ENCODE measurements around the gene TAS2R39. TPM values are rescaled to one million over a fixed set of nuclear protein-coding genes. Genes with fewer than 3 reads are reported as not detected.

Gene TAS2R39
- total RNA-seq, 6 donors from 2014 or later = not detected

- no peak overlapping the region for H3K4me3 ChIP-seq
- ATAC-seq (ENCODE audit: low FRiP score in 2 of 2) (peak; percentile 78 to 84), DNase-seq (peak in 1 of 2 donors; percentile 80)
- 43 to 52% methylated on average over 7 of the region's 7 CpGs for WGBS, 2 donors
- no peaks in the 10 kb centered on the region for H3K27me3 ChIP-seq
- peak overlapping the region; percentile 55 to 81 (median 67) for H3K27ac ChIP-seq
- H3K36me3 ChIP-seq = no peaks in the 10 kb centered on the region
- TF ChIP-seq EP300 (IDR thresholded peaks at IDR 0.05) = no peak
- peak in 1 of 2 donors; percentile 38 for TF ChIP-seq POLR2AphosphoS5 (IDR thresholded peaks at IDR 0.05)
- TF ChIP-seq POLR2A (IDR thresholded peaks at IDR 0.05) = no peak
- TF ChIP-seq, protein P1, sequence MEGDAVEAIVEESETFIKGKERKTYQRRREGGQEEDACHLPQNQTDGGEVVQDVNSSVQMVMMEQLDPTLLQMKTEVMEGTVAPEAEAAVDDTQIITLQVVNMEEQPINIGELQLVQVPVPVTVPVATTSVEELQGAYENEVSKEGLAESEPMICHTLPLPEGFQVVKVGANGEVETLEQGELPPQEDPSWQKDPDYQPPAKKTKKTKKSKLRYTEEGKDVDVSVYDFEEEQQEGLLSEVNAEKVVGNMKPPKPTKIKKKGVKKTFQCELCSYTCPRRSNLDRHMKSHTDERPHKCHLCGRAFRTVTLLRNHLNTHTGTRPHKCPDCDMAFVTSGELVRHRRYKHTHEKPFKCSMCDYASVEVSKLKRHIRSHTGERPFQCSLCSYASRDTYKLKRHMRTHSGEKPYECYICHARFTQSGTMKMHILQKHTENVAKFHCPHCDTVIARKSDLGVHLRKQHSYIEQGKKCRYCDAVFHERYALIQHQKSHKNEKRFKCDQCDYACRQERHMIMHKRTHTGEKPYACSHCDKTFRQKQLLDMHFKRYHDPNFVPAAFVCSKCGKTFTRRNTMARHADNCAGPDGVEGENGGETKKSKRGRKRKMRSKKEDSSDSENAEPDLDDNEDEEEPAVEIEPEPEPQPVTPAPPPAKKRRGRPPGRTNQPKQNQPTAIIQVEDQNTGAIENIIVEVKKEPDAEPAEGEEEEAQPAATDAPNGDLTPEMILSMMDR (IDR thresholded peaks at IDR 0.05) = peak in 1 of 6 experiments; percentile 11
- H3K4me1 ChIP-seq = peaks cover 0 to 4% (median 2%) of the 10 kb centered on the region in 4 donors
- H3K9me3 ChIP-seq = no peaks in the 10 kb centered on the region
Measured at GRCh38 chr7:143222782-143223181, 39.6 kb downstream of the TAS2R39 start.

GRCh38 chr7:143223784-143224183 is 40.6 kb downstream of the TAS2R39 start:
- peaks cover 0 to 5% (median 3%) of the 10 kb centered on the region in 4 donors for H3K4me1 ChIP-seq
- no peak for TF ChIP-seq EP300 (IDR thresholded peaks at IDR 0.05)
- TF ChIP-seq POLR2A (IDR thresholded peaks at IDR 0.05) = no peak
- TF ChIP-seq, protein P1 (IDR thresholded peaks at IDR 0.05) = no peak
- no peak for TF ChIP-seq POLR2AphosphoS5 (IDR thresholded peaks at IDR 0.05)
- H3K27ac ChIP-seq = peak overlapping the region in 2 of 4 donors; percentile 28 to 81
- no peak for DNase-seq
- no peak overlapping the region for H3K4me3 ChIP-seq
- ATAC-seq (ENCODE audit: low FRiP score in 2 of 2) = no peak
- H3K9me3 ChIP-seq = no peaks in the 10 kb centered on the region
- H3K27me3 ChIP-seq = no peaks in the 10 kb centered on the region
- no peaks in the 10 kb centered on the region for H3K36me3 ChIP-seq
- WGBS, 2 donors = 55 to 59% methylated on average over 4 of the region's 4 CpGs

DNA sequence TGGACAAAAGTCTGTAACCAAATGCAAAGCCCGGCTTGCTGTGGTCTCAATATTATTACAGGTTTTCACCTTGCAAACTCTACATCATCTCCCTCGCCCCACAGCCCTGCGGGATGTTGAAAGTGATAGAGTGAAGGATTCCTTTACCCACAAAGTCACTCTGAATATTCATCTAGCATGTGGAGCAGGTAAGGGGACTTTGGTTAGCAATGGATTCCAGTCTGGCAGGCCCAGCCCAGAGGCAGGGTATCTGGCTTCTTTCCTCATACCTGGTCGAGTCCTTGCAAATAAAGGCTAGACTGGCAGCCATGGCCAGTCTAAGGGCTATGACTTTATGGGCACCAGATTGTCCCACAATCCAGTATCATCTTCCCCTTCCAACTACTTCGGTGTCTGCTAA is 41.8 kb downstream of the TAS2R39 start:
- ATAC-seq (ENCODE audit: low FRiP score in 2 of 2) = no peak

GRCh38 chr7:143227806-143228205 is 44.6 kb downstream of the TAS2R39 start:
- WGBS, 2 donors = 35 to 45% methylated on average over 1 of the region's 1 CpG
- no peaks in the 10 kb centered on the region for H3K9me3 ChIP-seq
- TF ChIP-seq EP300 (IDR thresholded peaks at IDR 0.05) (no peak), POLR2AphosphoS5 (IDR thresholded peaks at IDR 0.05) (no peak), POLR2A (IDR thresholded peaks at IDR 0.05) (no peak)
- TF ChIP-seq, protein P1 (IDR thresholded peaks at IDR 0.05) = no peak
- no peaks in the 10 kb centered on the region for H3K27me3 ChIP-seq
- DNase-seq (no peak), ATAC-seq (ENCODE audit: low FRiP score in 2 of 2) (no peak)
- H3K36me3 ChIP-seq = no peaks in the 10 kb centered on the region
- H3K4me1 ChIP-seq = peaks cover 3 to 5% (median 3%) of the 10 kb centered on the region in 4 donors
- H3K27ac ChIP-seq = peak overlapping the region in 1 of 4 donors; percentile 4
- no peak overlapping the region for H3K4me3 ChIP-seq

More for the DNA sequence above, 41.8 kb downstream of the TAS2R39 start:
- Histone ChIP-seq H3K36me3 (no peaks in the 10 kb centered on the region), H3K4me3 (no peak overlapping the region), H3K4me1 (peaks cover 3 to 5% (median 3%) of the 10 kb centered on the region in 4 donors), H3K27ac (no peak overlapping the region), H3K9me3 (no peaks in the 10 kb centered on the region), H3K27me3 (no peaks in the 10 kb centered on the region)
- DNase-seq = no peak
- TF ChIP-seq POLR2A (IDR thresholded peaks at IDR 0.05) (no peak), POLR2AphosphoS5 (IDR thresholded peaks at IDR 0.05) (no peak), EP300 (IDR thresholded peaks at IDR 0.05) (no peak)
- TF ChIP-seq, protein P1 (IDR thresholded peaks at IDR 0.05) = no peak
- WGBS, 2 donors = 87 to 96% methylated on average over 5 of the region's 5 CpGs
